ENCODE data around the gene SLC25A1. TPM values are rescaled to one million over a fixed set of nuclear protein-coding genes. Genes with fewer than 3 reads are reported as not detected.

Gene SLC25A1
- total RNA-seq, 3 donors from 2014 or later = 88.3 to 165 (median 135) TPM

- TF ChIP-seq CTCF (IDR thresholded peaks at IDR 0.05) = no peak
- H3K4me3 ChIP-seq = no peak overlapping the region
- H3K36me3 ChIP-seq (ENCODE audit: low read depth) = no peaks in the 10 kb centered on the region
- no peaks in the 10 kb centered on the region for H3K9me3 ChIP-seq
- no peaks in the 10 kb centered on the region for H3K4me1 ChIP-seq (ENCODE audit: low read depth)
- ATAC-seq (no peak), DNase-seq (no peak)
- intact Hi-C loops (cut with DNase I, micrococcal nuclease) = no loop called here
Observed at GRCh38 chr22:19201130-19201868, 22.8 kb upstream of the SLC25A1 start.

DNA sequence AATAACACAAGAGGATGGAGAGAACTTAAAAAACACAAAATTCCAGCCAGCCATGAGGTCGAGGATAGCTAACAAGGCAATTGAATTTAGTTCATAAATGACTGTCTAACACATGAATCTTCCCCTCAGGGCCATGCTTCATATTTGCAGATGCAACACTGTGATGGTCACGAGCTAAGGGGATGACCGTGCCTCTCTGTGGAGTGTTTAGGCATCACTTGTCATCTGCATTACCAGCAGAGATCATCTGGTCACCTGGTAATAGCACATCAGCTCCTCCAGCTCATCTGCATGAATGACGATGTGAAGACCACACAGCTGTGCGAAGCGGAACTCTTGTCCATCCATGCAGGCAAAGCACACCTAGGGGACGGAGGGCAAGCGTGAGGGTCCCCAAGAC, 20.9 kb upstream of the SLC25A1 start:
- ATAC-seq = no peak
- no peaks in the 10 kb centered on the region for H3K4me1 ChIP-seq (ENCODE audit: low read depth)
- H3K4me3 ChIP-seq = no peak overlapping the region
- H3K36me3 ChIP-seq (ENCODE audit: low read depth) = no peaks in the 10 kb centered on the region
- intact Hi-C loops (cut with DNase I, micrococcal nuclease) = no loop called here
- no peak for TF ChIP-seq CTCF (IDR thresholded peaks at IDR 0.05)
- DNase-seq = no peak
- no peaks in the 10 kb centered on the region for H3K9me3 ChIP-seq

DNA sequence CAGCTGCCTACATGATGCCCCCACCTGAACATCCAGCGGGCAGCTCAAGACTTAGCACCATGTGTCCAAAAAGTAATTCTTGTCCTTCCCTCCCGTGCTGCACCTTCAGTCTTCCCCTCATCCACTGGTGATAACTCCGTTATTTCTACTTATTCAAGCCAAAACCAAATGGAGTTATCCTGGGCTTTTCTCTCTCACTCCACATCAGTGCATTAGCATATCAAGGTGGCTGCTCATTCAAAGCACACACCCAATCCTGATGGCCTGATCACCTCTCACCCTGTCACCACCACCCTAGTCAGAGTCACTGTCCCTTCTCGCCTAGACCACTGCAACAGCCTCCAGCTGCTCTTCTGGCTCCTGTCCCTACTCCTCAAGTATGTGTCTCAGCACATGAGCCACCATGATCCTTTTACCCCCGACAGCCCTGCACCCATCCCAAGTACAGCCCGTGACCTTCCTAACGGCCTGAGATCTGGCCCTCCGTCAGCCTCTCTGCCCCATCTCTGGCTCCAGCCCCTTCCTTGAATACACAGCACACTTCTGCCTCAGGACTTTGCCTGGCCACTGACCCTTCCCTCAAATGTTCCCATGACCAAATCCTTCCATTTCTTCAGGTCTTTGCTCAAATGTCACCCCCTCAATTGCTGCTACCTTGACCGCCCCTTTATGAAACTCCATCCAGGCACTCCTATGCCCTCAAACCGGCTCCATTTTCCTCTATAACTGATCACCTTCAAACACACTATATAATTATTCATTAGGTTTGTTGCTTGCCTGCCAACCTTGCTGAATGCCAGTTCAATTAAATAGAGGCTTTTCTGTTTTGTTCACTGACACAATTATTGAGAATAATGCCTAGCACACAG, 19.7 kb upstream of the SLC25A1 start:
- DNase-seq (no peak), ATAC-seq (no peak)
- Histone ChIP-seq H3K4me1 (ENCODE audit: low read depth) (no peaks in the 10 kb centered on the region), H3K9me3 (no peaks in the 10 kb centered on the region), H3K4me3 (no peak overlapping the region), H3K36me3 (ENCODE audit: low read depth) (no peaks in the 10 kb centered on the region)
- TF ChIP-seq CTCF (IDR thresholded peaks at IDR 0.05) = no peak
- intact Hi-C loops (cut with DNase I, micrococcal nuclease) = no loop called here

- TF ChIP-seq CTCF (IDR thresholded peaks at IDR 0.05) = no peak
- Histone ChIP-seq H3K9me3 (no peaks in the 10 kb centered on the region), H3K4me3 (no peak overlapping the region), H3K4me1 (ENCODE audit: low read depth) (no peaks in the 10 kb centered on the region), H3K36me3 (ENCODE audit: low read depth) (no peaks in the 10 kb centered on the region)
- intact Hi-C loops (cut with DNase I, micrococcal nuclease) = no loop called here
- ATAC-seq = no peak
- no peak for DNase-seq
Observed at GRCh38 chr22:19196841-19197612, 18.5 kb upstream of the SLC25A1 start.

DNA sequence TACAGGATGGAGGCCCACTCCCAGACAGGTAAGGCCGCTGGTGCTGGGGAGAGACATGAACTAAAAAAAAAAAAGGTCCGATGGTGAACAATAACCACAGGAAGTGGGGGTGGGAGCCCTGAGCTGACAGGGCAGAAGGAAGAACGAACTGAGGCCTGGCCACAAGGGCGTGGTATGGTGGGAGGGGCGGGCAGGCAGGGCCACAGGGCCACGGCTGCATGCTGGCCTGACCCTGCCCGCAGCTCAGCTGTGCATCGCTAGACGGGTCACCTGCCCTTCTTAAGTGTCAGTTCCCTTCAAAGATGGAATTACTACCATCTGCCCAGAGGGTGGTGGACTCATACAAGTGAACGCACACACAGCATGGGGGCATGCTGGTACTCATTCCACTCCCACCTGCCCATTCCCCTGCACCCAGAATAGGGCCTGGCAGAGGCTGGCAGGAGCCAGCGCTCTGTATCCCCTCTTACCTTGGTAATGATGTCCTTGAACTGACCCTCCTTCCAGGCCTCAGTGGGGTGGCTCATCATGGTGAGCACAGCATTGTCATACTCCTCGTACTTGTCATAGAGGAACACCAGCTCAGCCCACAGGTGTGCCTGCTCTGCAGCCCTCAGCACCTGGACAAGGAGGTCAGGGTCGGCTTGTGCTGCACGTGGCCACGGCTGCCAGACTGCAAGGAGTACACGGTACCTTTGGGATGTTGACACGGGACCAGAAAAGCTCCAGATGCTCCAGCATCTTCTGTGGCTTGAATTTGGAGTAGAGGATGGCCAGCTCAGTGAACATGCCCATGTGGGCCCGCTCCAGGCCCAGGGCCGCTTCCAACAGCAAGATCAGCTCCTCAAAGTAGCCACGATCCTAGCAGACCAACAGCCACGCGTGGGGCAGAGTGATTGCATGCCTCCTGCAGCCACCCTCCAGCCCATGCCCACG, 17.5 kb upstream of the SLC25A1 start:
- ATAC-seq (no peak), DNase-seq (no peak)
- TF ChIP-seq CTCF (IDR thresholded peaks at IDR 0.05) = no peak
- Histone ChIP-seq H3K36me3 (ENCODE audit: low read depth) (no peaks in the 10 kb centered on the region), H3K4me3 (no peak overlapping the region), H3K9me3 (no peaks in the 10 kb centered on the region), H3K4me1 (ENCODE audit: low read depth) (no peaks in the 10 kb centered on the region)
- intact Hi-C loops (cut with DNase I, micrococcal nuclease) = no loop called here

Measured in mucosa of descending colon (tissue), 3 donors.